Measurements from ENCODE around the gene ZNF547. TPM values are rescaled to one million over a fixed set of nuclear protein-coding genes. Genes with fewer than 3 reads are reported as not detected.
A peak's percentile ranks its signal among the peaks of the same experiment; 100 is the strongest.

ZNF547 gene
- total RNA-seq, 4 donors from 2014 or later = 0.78 to 1.8 (median 1.1) TPM

- peak in 1 of 2 donors; percentile 54 for TF ChIP-seq POLR2A (IDR thresholded peaks at IDR 0.05)
- TF ChIP-seq EP300 (IDR thresholded peaks at IDR 0.05) = peak in 1 of 2 donors; percentile 74
- peak in 1 of 5 experiments; percentile 18 for TF ChIP-seq CTCF (IDR thresholded peaks at IDR 0.05)
Observed at GRCh38 chr19:57320180-57321084, 42.9 kb upstream of the ZNF547 start, which contains the start of gene ZNF543. TSS of gene ZNF543 (plus strand) at chr19:57320472. CDS start at chr19:57320854, 382 bp downstream.

GRCh38 chr19:57321116-57321515 lies 42.2 kb upstream of the ZNF547 start:
- H3K4me3 ChIP-seq = peak overlapping the region; percentile 52 to 83 (median 66)
- peaks cover 0 to 5% of the 10 kb centered on the region in 2 donors for H3K27me3 ChIP-seq
- TF ChIP-seq CTCF (IDR thresholded peaks at IDR 0.05) (no peak), EP300 (IDR thresholded peaks at IDR 0.05) (no peak), POLR2A (IDR thresholded peaks at IDR 0.05) (no peak)
- H3K36me3 ChIP-seq = peaks cover 0 to 47% (median 16%) of the 10 kb centered on the region in 3 donors
- peak overlapping the region in 3 of 4 donors; percentile 72 to 88 (median 78) for H3K27ac ChIP-seq
- WGBS, 2 donors = 36 to 43% methylated on average over 8 of the region's 8 CpGs
- H3K9me3 ChIP-seq = peaks cover 0 to 58% (median 10%) of the 10 kb centered on the region in 4 donors
- H3K4me1 ChIP-seq = peaks cover 0 to 20% (median 13%) of the 10 kb centered on the region in 4 donors
- DNase-seq (ENCODE audit: low spot score in 2 of 2) = no peak

More at GRCh38 chr19:57320180-57321084, 42.9 kb upstream of the ZNF547 start, which contains the start of gene ZNF543:
- Histone ChIP-seq H3K9me3 (peaks cover 0 to 57% (median 6%) of the 10 kb centered on the region in 4 donors), H3K27me3 (peaks cover 0 to 5% of the 10 kb centered on the region in 2 donors), H3K4me1 (peaks cover 0 to 20% (median 13%) of the 10 kb centered on the region in 4 donors), H3K4me3 (peak within 1 kb of the TSS; percentile 52 to 83 (median 66)), H3K27ac (peak within 1 kb of the TSS; percentile 53 to 88 (median 75)), H3K36me3 (peaks cover 0 to 41% (median 11%) of the 10 kb centered on the region in 3 donors)
- peak; percentile 82 to 91 for DNase-seq (ENCODE audit: low spot score in 2 of 2)
- WGBS, 2 donors = 1 to 2% methylated on average over 43 to 57 of the region's 71 CpGs

DNA sequence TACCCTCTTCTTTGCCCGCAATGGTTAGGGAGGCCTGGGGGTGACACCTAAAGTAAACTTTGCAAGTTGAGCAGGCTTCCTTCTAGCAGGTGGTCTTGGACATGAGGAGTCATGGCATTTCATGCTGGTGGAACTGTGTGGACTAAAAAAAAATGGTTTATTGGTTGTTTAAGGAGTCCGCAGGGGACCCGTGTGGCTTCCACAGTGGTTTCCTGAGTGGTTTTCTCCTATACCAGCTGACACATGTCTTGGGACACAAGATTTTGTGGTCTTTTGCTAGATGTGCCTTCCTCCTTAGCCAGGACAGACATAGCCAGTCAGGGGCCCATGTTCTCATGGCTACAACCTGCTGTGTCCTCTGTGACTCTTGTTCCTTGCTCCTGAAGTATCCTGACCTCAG lies 41.6 kb upstream of the ZNF547 start:
- 63 to 70% methylated on average over 3 of the region's 3 CpGs for WGBS, 2 donors
- Histone ChIP-seq H3K36me3 (peaks cover 6 to 54% (median 23%) of the 10 kb centered on the region in 3 donors), H3K27ac (no peak overlapping the region), H3K27me3 (peaks cover 0 to 5% of the 10 kb centered on the region in 2 donors), H3K9me3 (peaks cover 0 to 63% (median 13%) of the 10 kb centered on the region in 4 donors), H3K4me3 (peak overlapping the region in 1 of 4 donors; percentile 83), H3K4me1 (peaks cover 0 to 20% (median 13%) of the 10 kb centered on the region in 4 donors)
- no peak for TF ChIP-seq POLR2A (IDR thresholded peaks at IDR 0.05)
- TF ChIP-seq CTCF (IDR thresholded peaks at IDR 0.05) = no peak
- TF ChIP-seq EP300 (IDR thresholded peaks at IDR 0.05) = no peak
- no peak for DNase-seq (ENCODE audit: low spot score in 2 of 2)

DNA sequence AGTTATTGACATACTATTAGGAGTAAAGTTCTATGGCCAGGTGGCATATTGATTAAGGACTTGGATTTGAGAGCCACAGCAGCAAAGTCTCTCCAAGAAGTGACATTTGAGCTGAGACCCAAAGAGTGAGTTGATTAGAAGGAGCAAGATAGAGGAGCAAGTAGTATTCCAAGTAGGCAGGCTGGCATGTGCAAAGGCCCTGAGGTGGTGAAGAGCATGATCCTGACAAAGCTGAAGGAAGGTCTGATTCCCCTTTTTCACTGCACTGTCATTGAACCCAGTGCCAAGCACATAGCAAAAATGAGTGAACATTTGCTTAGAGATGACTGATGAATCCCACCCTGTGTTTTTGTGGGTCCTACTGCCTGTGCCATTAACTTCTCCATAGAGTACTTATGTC lies 38.4 kb upstream of the ZNF547 start:
- no peak overlapping the region for H3K27ac ChIP-seq
- H3K36me3 ChIP-seq = peaks cover 23 to 86% (median 48%) of the 10 kb centered on the region in 3 donors
- no peak for TF ChIP-seq CTCF (IDR thresholded peaks at IDR 0.05)
- no peak for TF ChIP-seq EP300 (IDR thresholded peaks at IDR 0.05)
- TF ChIP-seq POLR2A (IDR thresholded peaks at IDR 0.05) = no peak
- H3K4me3 ChIP-seq = no peak overlapping the region
- peaks cover 0 to 86% (median 25%) of the 10 kb centered on the region in 4 donors for H3K9me3 ChIP-seq
- H3K4me1 ChIP-seq = peaks cover 0 to 16% (median 13%) of the 10 kb centered on the region in 4 donors
- no peak for DNase-seq (ENCODE audit: low spot score in 2 of 2)
- no peaks in the 10 kb centered on the region for H3K27me3 ChIP-seq
